GM12865 (cell line): Measurements from ENCODE around the gene THEMIS.

Experiments used
- DNase-seq: peaks from one replicate; pipeline ENCODE4 v3.0.0; 2010; ENCODE audit warnings: low read depth
- H3K4me3 ChIP-seq: 2 replicates; pipeline ENCODE4 v1.5.1; 2011; ENCODE audit warnings: mild to moderate bottlenecking, low read depth, low read length, control low read depth
- TF ChIP-seq, protein P1 (sequence below): IDR thresholded peaks from 2 replicates; pipeline ENCODE4 v1.5.1; 2011; ENCODE audit warnings: low read length, control low read depth, low read depth, inconsistent platforms; ENCODE audit not compliant: insufficient read depth; ENCODE audit errors: missing control alignments

Gene THEMIS

DNA sequence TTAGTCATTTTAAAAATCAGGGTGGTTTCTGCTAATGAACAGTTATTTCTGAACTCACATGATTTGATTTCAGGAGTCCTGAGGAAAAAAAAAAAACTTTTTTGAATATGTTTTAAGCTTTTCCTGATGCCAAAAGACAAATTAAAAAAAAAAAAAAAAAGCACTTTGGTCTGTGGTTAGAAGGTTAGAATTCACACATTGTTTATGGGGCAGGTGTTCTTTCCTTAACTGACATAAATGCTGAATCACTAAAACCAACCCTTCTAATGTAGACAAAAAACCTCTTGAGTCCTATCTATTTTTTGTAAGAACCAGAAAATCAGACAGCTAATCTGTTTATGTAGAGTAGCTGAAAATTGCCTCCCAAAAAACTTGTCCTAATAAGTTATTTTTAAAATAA lies 20.4 kb downstream of the THEMIS start:
- no peak overlapping the region for H3K4me3 ChIP-seq
- DNase-seq, result no peak
- TF ChIP-seq, protein P1, sequence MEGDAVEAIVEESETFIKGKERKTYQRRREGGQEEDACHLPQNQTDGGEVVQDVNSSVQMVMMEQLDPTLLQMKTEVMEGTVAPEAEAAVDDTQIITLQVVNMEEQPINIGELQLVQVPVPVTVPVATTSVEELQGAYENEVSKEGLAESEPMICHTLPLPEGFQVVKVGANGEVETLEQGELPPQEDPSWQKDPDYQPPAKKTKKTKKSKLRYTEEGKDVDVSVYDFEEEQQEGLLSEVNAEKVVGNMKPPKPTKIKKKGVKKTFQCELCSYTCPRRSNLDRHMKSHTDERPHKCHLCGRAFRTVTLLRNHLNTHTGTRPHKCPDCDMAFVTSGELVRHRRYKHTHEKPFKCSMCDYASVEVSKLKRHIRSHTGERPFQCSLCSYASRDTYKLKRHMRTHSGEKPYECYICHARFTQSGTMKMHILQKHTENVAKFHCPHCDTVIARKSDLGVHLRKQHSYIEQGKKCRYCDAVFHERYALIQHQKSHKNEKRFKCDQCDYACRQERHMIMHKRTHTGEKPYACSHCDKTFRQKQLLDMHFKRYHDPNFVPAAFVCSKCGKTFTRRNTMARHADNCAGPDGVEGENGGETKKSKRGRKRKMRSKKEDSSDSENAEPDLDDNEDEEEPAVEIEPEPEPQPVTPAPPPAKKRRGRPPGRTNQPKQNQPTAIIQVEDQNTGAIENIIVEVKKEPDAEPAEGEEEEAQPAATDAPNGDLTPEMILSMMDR, result no peak

DNA sequence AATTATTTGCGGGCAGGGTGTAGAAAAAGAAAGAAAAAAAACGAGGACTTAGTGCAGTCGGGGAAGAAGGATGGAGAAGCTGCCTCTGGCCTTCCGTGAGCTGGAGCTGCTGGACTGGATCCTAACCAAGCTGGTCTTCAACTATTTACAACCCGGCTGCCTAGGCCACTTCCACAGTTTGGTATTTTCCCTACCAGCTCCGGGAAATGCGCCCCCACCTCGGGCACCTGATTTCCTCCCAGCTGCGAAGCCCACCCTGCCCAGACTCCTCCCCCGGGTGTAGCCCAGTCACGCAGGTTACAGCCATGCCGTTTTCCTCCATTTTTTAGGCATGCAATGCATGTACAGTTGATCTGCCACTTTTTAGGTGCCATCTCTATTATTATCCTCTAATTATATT lies 21.2 kb downstream of the THEMIS start:
- peak; percentile 1 for DNase-seq
- TF ChIP-seq, protein P1, result no peak
- no peak overlapping the region for H3K4me3 ChIP-seq

DNA sequence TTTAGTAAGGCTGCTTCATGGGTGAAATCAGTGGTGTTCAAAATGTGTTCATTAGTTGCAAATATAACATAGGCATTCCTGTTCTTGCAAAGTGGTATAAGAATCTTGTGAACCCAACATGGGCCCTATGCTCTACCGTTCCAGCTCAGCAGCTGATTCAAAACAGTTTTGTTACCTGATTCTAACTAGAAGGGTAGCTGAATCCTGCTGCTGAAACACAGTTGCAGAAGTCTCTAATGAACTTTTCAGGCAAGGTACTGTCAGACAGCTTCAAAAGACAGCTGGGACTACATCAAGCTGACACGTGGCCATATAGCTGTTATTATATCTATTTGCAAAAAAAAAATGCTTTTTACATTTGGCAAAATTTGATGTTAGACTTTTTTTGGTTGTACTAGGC lies 22.7 kb downstream of the THEMIS start:
- DNase-seq, result no peak
- no peak overlapping the region for H3K4me3 ChIP-seq
- TF ChIP-seq, protein P1, result no peak

DNA sequence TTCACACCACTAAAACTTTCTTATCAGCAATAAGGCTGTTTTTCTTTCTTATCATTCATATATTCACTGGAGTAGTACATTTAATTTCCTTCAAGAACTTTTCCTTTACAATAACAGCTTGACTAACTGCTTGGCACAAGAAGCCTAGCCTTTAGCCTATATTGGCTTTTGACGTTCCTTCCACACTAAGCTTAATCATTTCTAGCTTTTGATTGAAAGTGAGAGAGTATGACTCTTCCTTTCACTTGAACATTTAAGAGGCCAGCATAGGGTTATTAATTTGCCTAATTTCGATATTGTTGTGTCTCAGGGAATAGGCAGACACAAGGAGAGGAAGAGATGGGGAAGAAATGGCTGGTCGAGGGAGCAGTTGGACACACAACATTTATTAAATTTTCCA lies 23.6 kb downstream of the THEMIS start:
- TF ChIP-seq, protein P1, result no peak
- DNase-seq, result no peak
- no peak overlapping the region for H3K4me3 ChIP-seq

DNA sequence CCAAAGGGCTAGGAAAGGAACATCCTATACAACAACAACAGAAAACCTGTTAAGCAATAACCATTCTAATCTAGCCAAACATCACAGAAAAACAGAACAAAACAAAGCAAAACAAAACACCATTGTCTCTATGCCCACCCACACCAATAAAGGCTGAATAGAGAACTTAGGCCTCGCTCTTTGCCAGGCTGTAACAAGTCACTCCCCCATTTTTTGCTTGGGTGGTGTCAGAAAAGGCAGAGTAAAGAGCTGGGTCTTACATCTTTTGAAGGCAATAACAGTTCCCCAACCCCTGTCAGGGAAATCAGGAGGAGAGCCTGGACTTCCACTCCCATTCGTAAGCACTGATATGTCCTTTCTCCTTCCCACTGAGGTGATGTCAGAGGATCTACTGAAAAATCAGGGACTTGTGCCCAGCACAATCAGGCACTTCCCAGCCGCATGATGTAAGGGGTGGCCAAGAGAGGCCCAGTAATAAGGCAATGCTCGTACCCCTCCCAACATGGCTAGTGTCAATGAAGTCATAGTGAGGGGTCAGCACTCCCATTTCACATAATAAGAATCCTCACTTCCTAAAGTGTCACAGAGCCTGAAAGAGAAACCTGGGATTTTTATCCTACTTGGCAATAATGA lies 31.0 kb downstream of the THEMIS start:
- no peak overlapping the region for H3K4me3 ChIP-seq
- TF ChIP-seq, protein P1, result no peak
- DNase-seq, result no peak

DNA sequence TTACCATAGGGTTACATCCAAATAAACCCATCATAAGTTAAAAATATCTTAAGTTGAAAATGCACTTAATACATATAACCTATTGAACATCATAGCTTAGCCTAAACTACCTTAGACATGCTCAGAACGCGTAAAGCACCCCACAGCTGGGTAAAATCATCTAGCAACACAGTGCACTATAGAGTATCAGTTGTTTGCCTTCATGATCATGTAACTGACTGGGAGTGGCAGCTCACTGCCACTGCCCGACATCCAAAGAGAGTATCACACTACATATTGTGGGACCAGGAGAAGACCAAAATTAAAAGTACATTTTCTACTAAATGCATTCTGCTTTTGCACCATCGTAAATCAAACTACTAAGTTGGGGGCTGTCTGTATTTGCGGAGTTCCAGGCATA lies 31.7 kb downstream of the THEMIS start:
- no peak for DNase-seq
- TF ChIP-seq, protein P1, result no peak
- H3K4me3 ChIP-seq, result no peak overlapping the region

DNA sequence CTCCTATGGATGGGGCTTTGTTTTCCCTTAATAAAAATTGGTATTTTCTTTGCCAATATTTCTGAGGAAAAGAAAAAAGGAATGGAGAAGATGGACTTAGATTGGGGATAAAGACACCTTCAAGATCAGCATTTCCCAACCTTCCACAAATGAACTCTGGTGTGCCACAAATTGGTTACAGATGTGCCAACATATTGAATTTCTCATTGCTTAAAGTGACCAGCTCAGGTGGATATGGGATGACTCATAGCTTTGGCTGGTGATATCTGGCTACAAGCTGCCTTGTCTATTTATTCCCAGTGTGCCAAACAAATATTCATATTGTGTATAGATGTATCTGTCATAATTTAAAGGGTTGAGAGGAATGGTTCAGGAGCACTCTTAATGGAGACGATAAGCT lies 32.5 kb downstream of the THEMIS start:
- H3K4me3 ChIP-seq, result no peak overlapping the region
- TF ChIP-seq, protein P1, result no peak
- DNase-seq, result no peak
